OCI-LY7 (cell line): Measurements from ENCODE around the gene ASCC2.

Source experiments
- EZH2phosphoT487 ChIP-seq: fragments of 200-600 bp; sonication (generic); IDR thresholded peaks from 2 replicates; pipeline ENCODE4 v1.6.1; 2018; ENCODE audit warnings: low read depth, borderline replicate concordance, mild to moderate bottlenecking, mixed run types, antibody characterized with exemption, low read length, moderate library complexity, mixed read lengths
- TF ChIP-seq, protein P1 (sequence below): fragments of 200-600 bp; sonication (generic); conservative IDR thresholded peaks from 2 replicates; pipeline ENCODE4 v1.5.1; 2014; ENCODE audit warnings: mild to moderate bottlenecking, antibody characterized with exemption, low read length, moderate library complexity, mixed read lengths

DNA sequence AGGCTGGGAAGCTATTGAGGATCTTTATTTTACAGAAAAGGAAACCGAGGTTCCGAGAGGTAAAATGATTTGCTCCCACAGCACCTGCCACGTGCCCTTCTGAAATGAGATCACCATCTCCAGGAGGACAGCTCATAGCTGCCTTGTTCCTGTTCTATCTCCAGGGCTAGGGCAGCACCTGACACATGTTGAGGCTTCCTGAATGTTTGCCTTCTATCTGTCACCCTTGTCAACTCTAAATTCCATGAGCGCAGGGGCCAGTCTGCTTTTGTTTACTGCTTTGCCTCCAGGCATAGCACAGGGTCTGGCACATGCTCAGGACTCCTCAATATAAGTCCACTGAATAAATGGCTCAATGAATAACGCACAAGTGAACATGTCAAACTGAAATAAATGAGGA lies 24.1 kb downstream of the ASCC2 start:
- TF ChIP-seq, protein P1, sequence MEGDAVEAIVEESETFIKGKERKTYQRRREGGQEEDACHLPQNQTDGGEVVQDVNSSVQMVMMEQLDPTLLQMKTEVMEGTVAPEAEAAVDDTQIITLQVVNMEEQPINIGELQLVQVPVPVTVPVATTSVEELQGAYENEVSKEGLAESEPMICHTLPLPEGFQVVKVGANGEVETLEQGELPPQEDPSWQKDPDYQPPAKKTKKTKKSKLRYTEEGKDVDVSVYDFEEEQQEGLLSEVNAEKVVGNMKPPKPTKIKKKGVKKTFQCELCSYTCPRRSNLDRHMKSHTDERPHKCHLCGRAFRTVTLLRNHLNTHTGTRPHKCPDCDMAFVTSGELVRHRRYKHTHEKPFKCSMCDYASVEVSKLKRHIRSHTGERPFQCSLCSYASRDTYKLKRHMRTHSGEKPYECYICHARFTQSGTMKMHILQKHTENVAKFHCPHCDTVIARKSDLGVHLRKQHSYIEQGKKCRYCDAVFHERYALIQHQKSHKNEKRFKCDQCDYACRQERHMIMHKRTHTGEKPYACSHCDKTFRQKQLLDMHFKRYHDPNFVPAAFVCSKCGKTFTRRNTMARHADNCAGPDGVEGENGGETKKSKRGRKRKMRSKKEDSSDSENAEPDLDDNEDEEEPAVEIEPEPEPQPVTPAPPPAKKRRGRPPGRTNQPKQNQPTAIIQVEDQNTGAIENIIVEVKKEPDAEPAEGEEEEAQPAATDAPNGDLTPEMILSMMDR: no peak
- no peak for TF ChIP-seq EZH2phosphoT487
